Measurements from ENCODE around the gene TTC39A. TPM values are rescaled to one million over a fixed set of nuclear protein-coding genes. Genes with fewer than 3 reads are reported as not detected.

Gene TTC39A
- total RNA-seq, result 1 to 10 TPM in 1 of 2 donors, under 1 TPM in 1; 0.81 to 1.6 TPM
- long read RNA-seq, donor 1, result 0 reads
- long read RNA-seq, donor 2, partial matches to known transcripts, result 0 of 1 reads
- long read RNA-seq, donor 2, other reads (novel, unspliced or antisense), result 1 of 1 reads

DNA sequence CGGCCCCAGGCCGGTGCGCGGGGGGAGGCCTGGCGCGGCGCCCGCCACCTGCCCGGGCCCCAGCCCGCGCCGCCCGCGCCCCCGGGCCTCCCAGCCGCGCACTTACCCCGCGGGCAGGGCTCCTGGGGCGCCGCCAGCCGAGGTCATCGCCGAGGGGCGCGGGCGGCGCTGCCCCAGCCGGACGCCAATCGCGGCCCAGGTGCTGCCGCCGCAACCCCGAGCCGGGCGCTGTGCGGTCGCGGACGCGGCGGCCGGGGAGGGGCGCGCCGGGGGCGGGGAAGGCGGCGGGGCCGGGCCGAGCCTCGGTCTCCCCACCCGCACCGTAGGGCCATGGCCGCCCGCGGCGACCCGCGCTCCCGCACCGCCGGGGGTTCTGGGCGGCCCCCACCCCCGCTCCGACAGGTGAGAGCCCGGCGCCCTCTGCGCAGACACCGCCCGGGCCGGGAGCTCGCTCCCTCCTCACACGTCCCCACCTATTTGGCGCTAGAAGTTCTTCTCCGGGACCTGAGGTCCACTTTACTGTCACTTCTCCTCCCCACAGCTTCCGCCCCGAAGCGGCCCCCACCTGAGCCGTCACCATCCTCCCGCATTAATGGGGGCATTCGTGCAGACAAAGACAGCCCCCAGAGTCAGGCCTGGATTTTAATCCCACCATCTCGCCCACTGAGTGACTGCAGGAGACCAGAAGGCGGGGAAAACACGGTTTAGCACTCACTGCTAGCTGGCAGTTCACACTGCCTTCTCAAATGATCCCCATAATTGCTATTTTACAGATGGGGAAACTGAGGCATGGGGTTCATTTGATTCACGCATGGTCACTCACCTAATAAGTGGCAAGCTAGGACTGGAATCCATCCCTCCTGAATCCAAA lies at the start of gene TTC39A:
TTC39A (minus strand) TSS at position 232 of the 871 bp plus-strand sequence; CDS start at position 147, 85 bp downstream.
- no peak for DNase-seq (ENCODE audit: low spot score)

DNA sequence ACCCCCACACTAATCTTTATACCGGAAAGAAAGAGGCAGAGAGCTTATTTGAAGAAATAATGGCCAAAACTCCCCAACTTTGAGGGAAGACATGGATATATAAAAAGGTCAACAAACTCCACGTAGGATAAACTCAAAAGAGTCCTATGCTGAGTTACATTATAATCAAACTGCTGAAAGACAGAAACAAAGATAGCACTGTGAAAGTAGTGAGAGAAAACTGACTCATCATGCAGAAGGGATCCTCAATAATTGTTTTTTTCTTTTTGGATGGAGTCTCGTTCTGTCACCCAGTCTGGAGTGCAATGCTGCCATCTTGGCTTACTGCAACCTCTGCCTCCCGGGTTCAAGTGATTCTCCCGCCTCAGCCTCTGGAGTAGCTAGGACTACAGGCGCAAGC lies 48.5 kb upstream of the TTC39A start:
- intact Hi-C loops (cut with DNase I), result no loop called here
- no peak for DNase-seq (ENCODE audit: low spot score)

More for the DNA sequence above, at the start of gene TTC39A:
- intact Hi-C loops (cut with DNase I), result no loop called here

DNA sequence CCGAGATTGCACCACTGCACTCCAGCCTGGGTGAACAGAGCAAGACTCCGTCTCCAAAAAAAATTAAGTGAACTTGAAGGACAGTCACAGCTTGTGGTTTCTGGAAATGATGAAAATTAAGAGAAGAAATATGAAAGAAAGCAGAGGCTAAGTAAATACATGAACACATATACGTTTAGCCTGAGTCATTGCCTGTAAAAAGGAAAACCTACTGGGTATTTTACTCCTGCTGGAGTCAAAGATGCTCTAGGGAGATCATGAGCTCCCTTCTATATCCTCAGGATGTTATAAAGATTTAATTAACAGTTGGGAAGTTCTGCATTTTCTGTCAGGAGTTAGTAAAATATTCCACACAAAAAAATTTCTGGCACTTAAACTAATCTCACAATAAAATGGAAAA lies 43.5 kb upstream of the TTC39A start:
- DNase-seq (ENCODE audit: low spot score), result no peak
- intact Hi-C loops (cut with DNase I), result no loop called here

DNA sequence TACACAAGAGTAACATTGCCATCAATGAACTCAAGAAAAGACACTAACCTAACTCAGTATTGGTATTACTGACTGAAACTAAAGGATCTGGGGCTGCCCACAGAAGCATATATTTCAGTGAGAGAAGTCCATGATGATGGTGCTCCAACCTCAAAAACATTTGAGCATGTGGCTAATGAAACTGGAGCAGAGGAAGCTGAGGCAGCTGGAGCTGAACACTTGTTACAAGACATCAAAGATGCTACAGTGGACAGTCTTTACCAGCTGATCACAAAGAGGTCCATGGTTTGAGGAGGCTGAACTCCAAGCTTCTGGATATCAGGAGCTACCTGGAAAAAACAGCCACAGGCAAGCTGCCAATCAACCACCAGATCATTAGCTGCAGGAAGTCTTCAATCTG lies 42.2 kb upstream of the TTC39A start:
- intact Hi-C loops (cut with DNase I), result no loop called here
- no peak for DNase-seq (ENCODE audit: low spot score)

DNA sequence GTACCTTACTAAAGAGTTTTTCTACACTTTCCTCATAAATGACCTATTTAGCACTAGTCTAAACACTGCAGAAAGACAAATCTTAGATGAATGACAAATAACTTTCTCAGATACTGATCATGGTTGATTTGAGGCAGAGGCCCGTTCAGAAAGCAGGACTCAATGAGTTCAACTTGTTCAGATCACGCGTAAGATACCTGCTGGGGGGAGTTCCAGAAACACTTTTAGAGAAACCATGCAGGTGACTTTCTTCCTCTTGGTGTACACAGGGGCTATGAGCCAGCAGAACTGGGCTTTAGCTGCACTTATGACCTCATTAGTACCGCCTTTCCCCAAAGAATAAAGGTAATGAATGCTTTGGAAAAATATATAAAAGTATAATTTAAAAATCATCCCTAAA lies 38.8 kb upstream of the TTC39A start:
- intact Hi-C loops (cut with DNase I), result no loop called here
- DNase-seq (ENCODE audit: low spot score), result no peak

DNA sequence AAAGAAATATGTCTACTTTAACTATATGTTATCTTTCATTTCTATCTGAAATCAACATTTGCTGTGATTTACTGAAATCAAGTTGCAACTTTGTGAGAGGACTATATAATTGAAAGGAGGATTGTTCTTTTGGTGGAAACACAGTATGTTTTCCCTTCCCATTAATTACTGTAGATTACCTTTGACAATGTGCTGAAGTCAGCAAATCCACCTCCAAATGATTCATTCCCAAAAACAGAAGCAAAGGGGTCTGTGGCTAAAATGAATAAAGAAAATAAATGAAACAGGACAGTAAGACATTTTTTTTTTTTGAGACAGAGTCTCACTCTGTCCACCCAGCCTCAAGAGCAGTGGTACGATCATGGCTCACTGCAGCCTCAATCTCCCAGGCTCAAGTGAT lies 35.4 kb upstream of the TTC39A start:
- no peak for DNase-seq (ENCODE audit: low spot score)
- intact Hi-C loops (cut with DNase I), result no loop called here

DNA sequence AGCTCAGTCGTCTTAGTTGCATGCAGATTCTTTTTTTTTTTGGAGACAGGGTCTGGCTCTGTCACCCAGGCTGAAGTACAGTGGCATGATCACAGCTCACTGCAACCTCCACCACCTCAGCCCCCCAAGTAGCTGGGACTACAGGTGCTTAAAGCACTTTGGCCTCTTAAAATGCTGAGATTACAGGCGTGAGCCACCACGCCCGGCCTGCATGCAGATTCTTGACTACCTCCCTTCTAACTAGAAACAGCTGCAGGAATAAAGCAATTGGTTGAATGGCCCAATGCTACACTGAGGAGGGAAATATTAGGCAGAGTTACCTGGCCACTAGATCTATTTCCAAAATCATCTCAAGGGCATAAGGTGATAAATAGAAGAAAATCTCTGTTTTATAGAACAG lies 29.5 kb upstream of the TTC39A start:
- intact Hi-C loops (cut with DNase I), result no loop called here
- DNase-seq (ENCODE audit: low spot score), result no peak

DNA sequence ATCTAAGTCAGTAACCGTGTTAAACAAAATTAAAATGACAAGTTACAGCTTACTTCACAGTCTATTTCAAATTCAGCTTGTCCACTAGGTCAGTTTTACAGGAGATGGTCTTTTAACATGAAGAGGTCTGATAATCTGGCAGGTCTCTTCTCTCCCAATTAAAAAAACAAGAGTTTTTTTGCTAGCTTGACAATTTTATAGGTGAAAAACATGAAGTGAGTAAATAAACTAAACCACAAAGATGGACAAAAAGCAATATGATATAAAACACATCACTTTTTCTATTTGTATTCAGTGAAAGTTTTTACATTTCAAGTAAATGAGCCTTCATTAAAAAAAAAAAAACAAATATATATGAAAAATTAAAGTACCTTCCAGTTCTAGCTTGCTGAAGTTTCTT lies 25.0 kb upstream of the TTC39A start:
- DNase-seq (ENCODE audit: low spot score), result no peak
- intact Hi-C loops (cut with DNase I), result no loop called here

DNA sequence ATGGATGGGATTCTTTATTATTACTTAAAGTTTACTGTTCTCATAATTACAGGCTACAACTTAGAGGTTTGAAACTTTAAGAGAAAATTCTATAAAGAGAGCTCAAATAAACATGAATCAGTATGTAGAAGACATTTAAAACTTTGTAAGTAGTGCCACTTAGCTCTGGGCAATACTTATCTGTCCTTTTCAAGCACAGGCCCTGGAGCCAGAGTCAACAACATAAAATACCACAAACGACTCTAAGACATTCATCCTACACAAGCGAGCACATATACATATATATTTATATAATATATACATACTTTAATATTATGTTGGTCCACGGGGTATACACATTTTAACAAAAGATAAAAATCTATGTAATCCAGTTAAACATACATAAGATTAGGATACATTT lies 24.1 kb upstream of the TTC39A start:
- intact Hi-C loops (cut with DNase I), result no loop called here
- no peak for DNase-seq (ENCODE audit: low spot score)

DNA sequence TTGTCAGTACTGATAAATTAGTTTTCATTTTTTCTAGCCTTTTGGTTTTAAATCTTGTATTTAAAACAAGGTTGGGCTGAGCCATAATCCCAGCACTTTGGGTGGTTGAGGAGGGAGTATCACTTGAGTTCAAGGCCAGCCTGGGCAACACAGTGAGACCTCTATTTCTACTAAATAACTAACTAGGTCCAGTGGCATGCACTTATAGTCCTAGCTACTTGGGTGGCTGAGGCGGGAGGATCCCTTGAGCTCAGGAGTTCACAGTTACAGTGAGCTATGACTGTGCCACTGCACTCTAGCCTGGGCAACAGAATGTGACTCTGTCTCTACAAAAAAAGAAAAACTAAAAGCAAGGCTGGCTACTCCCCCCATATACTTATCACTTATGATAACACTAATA lies 21.5 kb upstream of the TTC39A start:
- DNase-seq (ENCODE audit: low spot score), result no peak
- intact Hi-C loops (cut with DNase I), result no loop called here

DNA sequence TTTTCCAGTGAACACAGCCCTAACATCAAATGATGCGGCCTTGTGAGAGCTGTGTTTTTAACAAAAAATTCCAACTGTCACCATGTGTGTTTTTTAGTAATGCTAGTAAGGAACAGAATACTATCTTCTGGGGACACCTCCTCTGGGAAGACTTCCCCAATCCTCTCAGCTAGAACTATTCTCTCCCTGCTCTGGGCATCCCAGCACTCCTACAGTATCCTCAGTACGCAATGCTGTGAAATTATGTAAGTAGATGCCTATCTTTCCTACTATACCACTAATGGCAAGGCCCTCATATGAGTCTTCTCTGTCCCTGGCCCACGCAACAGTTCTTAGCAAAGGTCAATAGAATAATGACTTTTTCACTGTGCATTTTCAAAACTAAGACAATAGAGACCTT lies 19.5 kb upstream of the TTC39A start:
- no peak for DNase-seq (ENCODE audit: low spot score)
- intact Hi-C loops (cut with DNase I), result no loop called here

DNA sequence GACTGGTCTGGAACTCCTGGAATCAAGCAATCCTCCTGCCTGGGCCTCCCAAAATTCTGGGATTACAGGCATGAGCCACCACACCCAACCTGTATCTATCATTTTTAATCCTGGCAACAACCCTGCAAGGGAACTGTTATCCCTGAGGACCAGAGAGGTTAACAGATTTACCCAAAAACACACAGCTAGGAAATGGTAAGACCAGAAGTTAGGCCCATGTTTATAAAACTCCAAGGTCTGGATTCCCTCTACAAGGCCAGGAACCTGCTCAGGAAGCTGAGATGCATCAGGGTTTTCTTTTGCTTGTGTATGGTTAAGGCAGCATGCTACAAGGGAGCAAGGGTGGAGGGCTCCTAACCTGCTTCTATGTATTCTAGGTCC lies 17.8 kb upstream of the TTC39A start:
- DNase-seq (ENCODE audit: low spot score), result no peak
- intact Hi-C loops (cut with DNase I), result no loop called here

DNA sequence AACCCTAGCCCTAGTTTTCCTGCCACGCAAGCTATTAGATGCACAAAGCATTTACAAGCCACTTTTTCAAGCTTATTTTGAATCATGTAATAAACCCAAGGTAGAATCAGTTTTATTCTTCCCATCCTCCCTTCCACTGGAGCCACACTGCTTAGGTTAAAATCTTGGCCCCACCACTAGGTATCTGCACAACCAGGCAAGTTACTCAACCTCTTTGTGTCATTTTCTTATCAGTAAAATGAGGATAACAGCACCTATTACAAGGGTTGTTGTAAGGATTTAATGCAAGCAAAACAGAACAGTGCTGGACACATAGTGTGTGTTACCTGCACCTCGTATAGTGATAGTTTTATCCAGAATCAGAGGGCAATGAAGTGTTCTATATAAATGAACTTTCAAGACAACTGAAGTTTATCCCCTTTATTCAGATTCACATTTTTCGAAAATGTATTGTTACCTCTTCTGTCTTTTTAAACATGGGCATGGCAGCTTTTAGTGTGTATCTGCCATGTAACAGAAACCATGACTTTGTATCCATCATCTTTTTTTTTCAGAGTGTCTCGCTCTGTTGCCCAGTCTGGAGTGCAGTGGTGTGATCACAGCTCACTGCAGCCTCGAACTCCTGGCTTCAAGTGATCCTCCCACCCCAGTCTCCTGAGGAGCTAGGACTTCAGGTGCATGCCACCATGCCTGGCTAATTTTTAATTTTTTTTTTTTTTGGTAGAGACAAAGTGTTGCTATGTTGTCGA lies 17.2 kb upstream of the TTC39A start:
- DNase-seq (ENCODE audit: low spot score), result no peak

DNA sequence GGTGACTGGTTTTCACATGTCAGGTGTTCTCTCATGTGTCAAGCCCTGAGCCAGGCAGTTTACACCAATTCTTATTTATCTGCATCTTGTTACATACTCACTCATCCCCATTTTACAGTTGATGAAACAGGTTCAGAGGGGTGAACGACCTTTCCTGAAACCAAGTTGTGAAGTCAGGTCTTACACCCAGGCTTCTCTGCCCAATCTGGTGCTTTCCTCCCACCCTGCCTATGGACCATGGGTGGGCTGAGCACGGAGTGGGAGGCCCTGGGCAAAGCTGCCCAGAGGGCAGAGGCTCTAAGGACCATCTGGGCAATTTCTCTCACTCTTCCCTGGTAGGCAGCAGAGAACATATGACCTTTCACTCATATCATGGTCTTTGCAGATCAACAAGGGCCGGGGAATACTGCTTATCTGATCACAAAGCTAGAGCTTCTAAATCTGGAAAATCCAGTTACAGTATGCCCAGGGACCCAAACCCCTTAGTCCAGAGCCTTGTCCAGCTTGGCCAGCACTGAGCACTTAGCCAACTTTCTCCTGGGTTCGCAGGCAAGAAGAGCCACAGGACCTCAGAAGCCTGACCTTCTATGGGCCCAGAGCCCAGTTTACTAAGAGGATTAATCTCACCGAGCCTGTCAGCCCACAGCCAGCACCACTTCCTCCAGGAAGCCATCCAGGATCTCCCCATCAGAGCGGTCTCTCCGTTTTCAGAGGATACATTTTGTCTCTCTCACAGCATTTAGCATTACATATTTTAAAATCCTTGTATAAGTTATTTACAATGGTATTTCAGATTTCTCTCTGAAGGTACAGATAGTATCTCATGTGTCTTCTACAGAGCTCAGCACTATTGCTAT lies 16.0 kb upstream of the TTC39A start:
- intact Hi-C loops (cut with DNase I), result no loop called here
- DNase-seq (ENCODE audit: low spot score), result no peak

More for the DNA sequence above, 17.2 kb upstream of the TTC39A start:
- intact Hi-C loops (cut with DNase I), result no loop called here

DNA sequence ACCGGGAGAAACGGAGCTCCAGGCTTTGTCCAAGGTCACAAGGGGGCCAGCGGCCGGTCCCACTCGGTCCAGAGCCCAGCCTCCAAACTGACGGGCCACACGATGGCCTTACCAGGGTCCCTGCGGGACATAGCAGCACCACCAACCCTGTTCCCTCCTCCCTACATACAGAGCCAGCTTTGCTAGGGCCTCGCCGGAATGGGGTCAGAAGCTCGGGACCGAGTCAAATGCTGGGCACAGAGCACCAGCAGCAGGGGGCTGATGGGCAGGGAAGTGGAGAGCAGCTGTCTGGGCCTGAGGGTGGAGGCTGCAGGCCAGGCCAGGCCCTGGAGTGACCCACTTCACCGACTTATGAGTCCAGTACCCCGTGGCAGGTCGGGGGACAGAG lies 14.9 kb upstream of the TTC39A start:
- intact Hi-C loops (cut with DNase I), result no loop called here
- DNase-seq (ENCODE audit: low spot score), result no peak

DNA sequence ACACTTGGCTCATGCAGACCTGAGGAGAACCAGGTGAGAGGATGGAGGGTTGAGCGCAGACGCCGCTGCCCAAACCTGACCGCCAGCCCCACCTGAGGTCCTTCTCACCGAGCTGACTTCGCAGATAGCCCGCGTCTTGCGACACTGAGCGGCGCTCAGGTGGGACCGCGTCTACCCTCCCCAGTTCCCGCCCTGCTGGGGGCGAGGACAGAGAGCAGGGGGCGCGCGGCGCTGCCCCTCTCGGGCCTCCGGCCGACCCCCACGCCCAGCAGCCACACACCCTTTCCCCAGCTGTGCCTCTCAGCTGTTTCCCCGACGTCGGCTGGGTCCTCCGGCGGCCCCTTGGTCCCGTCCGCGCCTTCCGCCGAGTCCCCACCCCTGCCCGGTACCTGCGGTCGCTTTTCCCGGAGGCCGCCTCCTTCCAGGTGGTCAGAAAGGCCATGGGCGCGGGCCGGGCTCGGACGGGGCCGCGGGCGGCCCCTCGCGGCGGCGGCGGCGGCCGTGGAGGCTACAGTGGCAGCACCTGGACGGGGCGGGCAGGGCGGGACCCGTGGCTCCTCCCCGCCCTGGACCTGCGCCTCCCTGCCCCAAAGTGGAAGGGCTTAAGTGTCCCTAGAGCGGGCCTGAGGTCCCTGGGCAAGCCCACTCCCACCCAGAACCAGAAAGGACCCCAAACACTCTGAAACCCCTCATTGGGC lies 14.4 kb upstream of the TTC39A start:
- no peak for DNase-seq (ENCODE audit: low spot score)
- intact Hi-C loops (cut with DNase I), result no loop called here

DNA sequence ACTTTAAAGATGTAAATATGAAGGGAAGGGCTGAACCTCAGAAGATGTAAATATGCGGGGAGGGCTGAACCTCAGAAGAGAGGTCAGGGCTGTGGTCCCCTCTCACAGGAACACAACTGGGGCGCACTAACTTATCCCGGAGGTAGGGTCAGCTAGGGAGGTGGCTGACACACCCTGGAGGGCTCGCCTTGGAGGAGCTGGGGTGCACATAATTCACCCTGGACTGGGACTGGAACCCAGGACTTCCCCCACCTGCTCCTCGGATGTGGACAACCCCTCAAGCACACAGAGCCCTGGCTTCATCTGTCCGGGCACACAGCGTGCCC lies 13.9 kb upstream of the TTC39A start:
- no peak for DNase-seq (ENCODE audit: low spot score)
- intact Hi-C loops (cut with DNase I), result no loop called here

DNA sequence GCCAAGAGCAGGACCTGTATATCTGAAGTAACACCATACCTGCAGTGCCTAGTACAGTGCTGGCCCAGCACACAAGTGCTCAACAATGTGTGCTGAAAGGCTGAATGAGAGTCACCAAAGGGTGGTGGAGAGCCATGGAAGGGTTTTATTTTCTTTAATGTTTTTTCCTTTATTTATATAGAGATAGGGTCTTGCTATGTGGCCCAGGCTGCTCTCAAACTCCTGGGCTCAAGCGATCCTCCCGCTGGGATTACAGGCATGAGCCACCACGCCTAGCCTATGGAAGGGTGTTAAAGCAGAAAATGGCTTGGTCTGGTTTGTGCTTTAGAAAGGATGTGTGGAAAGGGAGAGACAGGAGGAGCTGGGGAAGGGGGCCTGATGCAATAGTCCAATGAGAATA lies 13.3 kb upstream of the TTC39A start:
- intact Hi-C loops (cut with DNase I), result no loop called here
- DNase-seq (ENCODE audit: low spot score), result no peak

DNA sequence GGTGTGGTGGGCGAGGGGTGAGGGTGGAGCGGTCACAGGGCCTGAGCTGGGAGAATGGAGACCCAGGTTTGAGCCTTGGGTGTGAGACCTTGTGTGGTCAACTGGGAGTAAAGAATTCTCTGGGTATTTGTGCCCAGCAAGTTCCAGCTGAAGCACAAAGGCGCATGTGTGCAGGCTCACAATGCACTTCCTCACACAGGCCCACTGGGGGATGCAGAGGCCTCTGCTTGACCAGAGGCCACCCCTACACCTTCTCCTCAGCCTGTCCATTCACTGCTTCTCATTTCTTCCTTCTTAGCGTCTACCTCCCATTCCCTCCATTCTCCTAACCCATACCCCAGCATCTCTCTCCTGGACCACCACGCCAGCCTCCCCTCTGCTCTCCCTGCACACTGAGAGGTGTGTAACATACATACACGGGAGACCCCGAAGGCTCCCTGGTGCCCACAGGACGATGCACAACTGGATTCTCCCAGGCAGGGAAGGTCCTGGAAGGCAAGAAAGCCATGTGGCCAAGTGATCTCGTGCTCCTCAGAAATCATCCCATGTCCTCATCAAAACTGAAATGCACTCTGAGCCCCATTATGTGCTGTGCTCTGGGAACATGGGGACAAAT lies 12.3 kb upstream of the TTC39A start:
- intact Hi-C loops (cut with DNase I), result no loop called here
- no peak for DNase-seq (ENCODE audit: low spot score)

Data from posterior vena cava (tissue), 2 donors.